DMS153 (cell line): ENCODE data around the gene VSTM2L.

Source experiments
- DNase-seq: peaks from one replicate; lab custom pipeline; 2025; lab: John Stamatoyannopoulos, UW

VSTM2L gene

GRCh38 chr20:37968841-37969401 is 66.0 kb downstream of the VSTM2L start:
- peak; percentile 32 for DNase-seq

GRCh38 chr20:37969949-37970855 is 67.3 kb downstream of the VSTM2L start:
- DNase-seq: no peak

- DNase-seq: no peak
Measured at GRCh38 chr20:37970856-37971245, 67.9 kb downstream of the VSTM2L start.

- DNase-seq: no peak
Measured at GRCh38 chr20:37971561-37972127, 68.7 kb downstream of the VSTM2L start.

GRCh38 chr20:37972256-37973058 is 69.5 kb downstream of the VSTM2L start:
- DNase-seq: no peak

- no peak for DNase-seq
Measured at GRCh38 chr20:37973059-37973910, 70.4 kb downstream of the VSTM2L start.

GRCh38 chr20:37976887-37977286 is 74.0 kb downstream of the VSTM2L start:
- no peak for DNase-seq

GRCh38 chr20:37977338-37977737 is 74.4 kb downstream of the VSTM2L start:
- DNase-seq: no peak

GRCh38 chr20:37977786-37978185 is 74.9 kb downstream of the VSTM2L start:
- DNase-seq: no peak

GRCh38 chr20:37979021-37979985 is 76.4 kb downstream of the VSTM2L start:
- no peak for DNase-seq

GRCh38 chr20:37980383-37980782 is 77.5 kb downstream of the VSTM2L start:
- no peak for DNase-seq

GRCh38 chr20:37980876-37981275 is 77.9 kb downstream of the VSTM2L start:
- DNase-seq: no peak

GRCh38 chr20:37981568-37981967 is 78.6 kb downstream of the VSTM2L start:
- no peak for DNase-seq

- no peak for DNase-seq
Measured at GRCh38 chr20:37983286-37983685, 80.4 kb downstream of the VSTM2L start.

- no peak for DNase-seq
Measured at GRCh38 chr20:37984018-37984785, 81.3 kb downstream of the VSTM2L start.

- no peak for DNase-seq
Measured at GRCh38 chr20:37986044-37986858, 83.3 kb downstream of the VSTM2L start.

- DNase-seq: peak; percentile 9
Measured at GRCh38 chr20:37986873-37987601, 84.1 kb downstream of the VSTM2L start.
